Adrenal gland (tissue), 12 donors: Measurements from ENCODE around the gene GRID1. TPM values are rescaled to one million over a fixed set of nuclear protein-coding genes. Genes with fewer than 3 reads are reported as not detected.

ENCODE experiments used
- DNase-seq, 7 donors: peaks; one replicate each; pipeline ENCODE4 v3.0.0-alpha.2; 2019 to 2020
- H3K27ac ChIP-seq, 5 donors: fragments of 200-600 bp; sonication (generic) in 4 of 5; 1 replicate in 3 of 5; 2 replicates in 2 of 5; pipeline versions ENCODE4 v1.5.1 to v1.8.0; 2016 to 2020; ENCODE audit warnings: mild to moderate bottlenecking in 1 of 5
- H3K27me3 ChIP-seq: fragments of 200-600 bp; 2 replicates; pipeline ENCODE4 v1.8.0; 2021
- H3K36me3 ChIP-seq, 2 donors: fragments of 200-600 bp; replicated peaks in 1 of 2; 1 replicate in 1 of 2; 2 replicates in 1 of 2; pipeline versions ENCODE4 v1.5.1 to v1.8.0; 2018 to 2022
- H3K4me1 ChIP-seq, 2 donors: fragments of 200-600 bp; replicated peaks in 1 of 2; 1 replicate in 1 of 2; 2 replicates in 1 of 2; pipeline versions ENCODE4 v1.5.1 to v1.8.0; 2018 to 2021
- H3K4me3 ChIP-seq, 4 donors: fragments of 200-600 bp; sonication (generic) in 3 of 4; one replicate each; pipeline ENCODE4 v1.5.1; 2016 to 2018
- H3K9me3 ChIP-seq, 3 donors: fragments of 200-600 bp; sonication (generic) in 1 of 3; replicated peaks in 1 of 3; 1 replicate in 2 of 3; 2 replicates in 1 of 3; pipeline versions ENCODE4 v1.5.1 to v1.8.0; 2016 to 2021
- CTCF ChIP-seq, 6 experiments: fragments of 450-650 bp in 4 of 6; fragments of 200-600 bp in 2 of 6; sonication (generic) in 1 of 6; IDR thresholded peaks; 1 replicate in 5 of 6; 2 replicates in 1 of 6; pipeline versions ENCODE4 v1.5.1 to v1.8.0; 2016 to 2021; ENCODE audit warnings: antibody characterized with exemption in 6 of 6, mild to moderate bottlenecking in 2 of 6, moderate library complexity in 1 of 6
- POLR2A ChIP-seq, 2 donors: fragments of 450-650 bp; IDR thresholded peaks; one replicate each; pipeline ENCODE4 v1.6.1; 2017; ENCODE audit warnings: antibody characterized with exemption in 2 of 2, mild to moderate bottlenecking in 2 of 2, moderate library complexity in 1 of 2
- WGBS, 4 donors: extraction: QIAGEN DNeasy Blood & Tissue Kit in 2 of 4; methylation state at CpG; one replicate each; pipeline versions ENCODE4 v1.1.5 to v1.1.7; 2013 to 2017; 5-methylcytosine and 5-hydroxymethylcytosine counted together
- intact Hi-C, 2 donors: fragments of 100-400 bp; cut with DNase I; formaldehyde crosslinking; loops; one replicate each; pipeline versions ENCODE4 v1.14.1 to v1.15.0; 2022 to 2023
- polyA plus RNA-seq, 3 donors: library from polyadenylated mRNA; stranded (reverse); fragments of 200-250 nt in 2 of 3; fragments of 350-450 nt in 1 of 3; fragmentation: Illumina TruSeq in 1 of 3; extraction: RNeasy Lipid Tissue Mini Kit (QIAGEN cat#74804) in 1 of 3; gene quantifications; one replicate each; pipeline ENCODE4 v1.2.3, GENCODE V29; 2013 to 2014
- total RNA-seq, 9 donors: library from RNA; depleted of rRNA in 4 of 9; stranded (reverse); fragments of >200 nt in 4 of 9; fragments of 120-200 nt in 1 of 9; fragmentation: NEBNext Ultra II Directional in 1 of 9; extraction: Animal tissue kit (Norgen Biotek cat#: 25700) in 1 of 9; gene quantifications; one replicate each; pipeline versions ENCODE4 v1.1.0 to v1.2.4, GENCODE V29; 2013 to 2023
- donor health status: healthy with polysubstance abuse.
- donor health status: Bipolar disorder and iron deficiency.
- donor health status: DM: yes; HTN: yes; CAD: no.
- donor health status: DM: no; HTN: no; CAD: no.
- donor health status: DM: no; HTN: no; CAD: no.
- donor health status: DM: yes; HTN: yes; CAD: no.

GRID1 gene
- total and polyA plus RNA-seq, 12 donors: 2.2 to 8.0 (median 4.1) TPM

- DNase-seq: no peak
- 67 to 79% (median 73%) methylated on average over 1 of the region's 1 CpG for WGBS, 4 donors
- Histone ChIP-seq H3K9me3 (no peaks in the 10 kb centered on the region), H3K4me3 (no peak overlapping the region), H3K27me3 (no peaks in the 10 kb centered on the region), H3K36me3 (no peaks in the 10 kb centered on the region), H3K4me1 (no peaks in the 10 kb centered on the region), H3K27ac (no peak overlapping the region)
- TF ChIP-seq CTCF (IDR thresholded peaks at IDR 0.05) (no peak), POLR2A (IDR thresholded peaks at IDR 0.05) (no peak)
- intact Hi-C loops: no loop called here
Observed at GRCh38 chr10:85673270-85673669, 693.3 kb downstream of the GRID1 start.

- 86 to 96% (median 94%) methylated on average over 1 of the region's 1 CpG for WGBS, 4 donors
- H3K9me3 ChIP-seq: no peaks in the 10 kb centered on the region
Observed at GRCh38 chr10:85671530-85671929, 695.1 kb downstream of the GRID1 start.

GRCh38 chr10:85668522-85668921, 698.1 kb downstream of the GRID1 start:
- Histone ChIP-seq H3K36me3 (no peaks in the 10 kb centered on the region), H3K9me3 (no peaks in the 10 kb centered on the region), H3K27me3 (no peaks in the 10 kb centered on the region), H3K4me3 (no peak overlapping the region), H3K4me1 (no peaks in the 10 kb centered on the region), H3K27ac (no peak overlapping the region)
- intact Hi-C loops: no loop called here
- TF ChIP-seq POLR2A (IDR thresholded peaks at IDR 0.05) (no peak), CTCF (IDR thresholded peaks at IDR 0.05) (no peak)
- 88 to 100% (median 95%) methylated on average over 1 of the region's 1 CpG for WGBS, 4 donors
- no peak for DNase-seq

More at GRCh38 chr10:85671530-85671929, 695.1 kb downstream of the GRID1 start:
- no peak overlapping the region for H3K4me3 ChIP-seq
- DNase-seq: no peak
- H3K36me3 ChIP-seq: no peaks in the 10 kb centered on the region
- no peaks in the 10 kb centered on the region for H3K27me3 ChIP-seq
- intact Hi-C loops: no loop called here
- no peaks in the 10 kb centered on the region for H3K4me1 ChIP-seq
- TF ChIP-seq CTCF (IDR thresholded peaks at IDR 0.05): no peak
- TF ChIP-seq POLR2A (IDR thresholded peaks at IDR 0.05): no peak
- no peak overlapping the region for H3K27ac ChIP-seq

GRCh38 chr10:85667638-85668233, 698.9 kb downstream of the GRID1 start:
- no peak overlapping the region for H3K27ac ChIP-seq
- TF ChIP-seq CTCF (IDR thresholded peaks at IDR 0.05) (no peak), POLR2A (IDR thresholded peaks at IDR 0.05) (no peak)
- H3K4me1 ChIP-seq: no peaks in the 10 kb centered on the region
- H3K36me3 ChIP-seq: no peaks in the 10 kb centered on the region
- H3K4me3 ChIP-seq: no peak overlapping the region
- no peak for DNase-seq
- intact Hi-C loops: no loop called here
- 64 to 76% (median 70%) methylated on average over 4 to 5 of the region's 5 CpGs for WGBS, 4 donors
- H3K9me3 ChIP-seq: no peaks in the 10 kb centered on the region
- no peaks in the 10 kb centered on the region for H3K27me3 ChIP-seq
